GM19467 (cell line): ENCODE data around the gene KRT17.
"Not testable (repeated sequence)": the region's sequence is repeated elsewhere in the genome, so short reads cannot be mapped to it uniquely, and the experiment has no call there.

Experiments used
- ATAC-seq: cut with Tn5 transposase; IDR thresholded peaks from one replicate; pipeline ENCODE4 v1.9.1; 2021; ENCODE audit warnings: mild to moderate bottlenecking, moderate library complexity; ENCODE audit not compliant: unreplicated experiment

KRT17 gene

DNA sequence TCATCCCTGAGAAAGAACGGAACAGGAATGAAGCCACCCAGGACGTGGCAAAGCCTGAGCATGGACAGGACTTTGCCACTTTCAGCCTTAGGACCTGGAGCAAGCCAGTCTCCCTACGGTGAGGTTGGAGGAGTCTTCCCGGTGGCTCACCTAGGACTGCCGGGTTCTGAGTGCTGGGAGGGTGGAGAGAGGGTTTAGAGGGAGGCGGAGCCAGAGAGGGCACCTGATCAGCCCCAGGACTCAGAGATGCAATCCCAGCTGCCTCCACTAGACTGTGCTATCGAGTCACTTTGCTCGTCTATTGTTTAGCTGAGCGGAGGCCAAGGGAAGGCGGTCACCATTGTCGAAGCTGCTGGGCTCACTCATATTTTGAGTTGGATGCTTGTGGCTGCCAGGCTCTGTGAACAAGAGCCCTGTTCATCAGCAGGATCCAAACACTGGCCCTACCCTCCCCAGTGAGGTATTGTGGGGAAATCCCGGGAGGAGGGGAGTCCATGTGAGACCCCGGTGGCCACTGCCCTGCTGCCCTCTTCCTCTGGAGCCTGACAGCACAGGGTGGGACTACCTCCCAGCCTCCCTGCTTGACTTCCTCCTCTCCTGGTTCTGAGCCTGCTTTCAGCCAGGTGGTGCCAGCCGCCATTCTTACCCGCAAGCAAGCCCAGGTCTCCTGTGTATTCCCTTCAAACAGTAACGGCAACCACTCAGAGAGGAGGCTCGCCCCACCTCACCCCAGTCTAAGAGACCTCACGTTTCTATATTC lies 44.7 kb downstream of the KRT17 start:
- no peak for ATAC-seq

DNA sequence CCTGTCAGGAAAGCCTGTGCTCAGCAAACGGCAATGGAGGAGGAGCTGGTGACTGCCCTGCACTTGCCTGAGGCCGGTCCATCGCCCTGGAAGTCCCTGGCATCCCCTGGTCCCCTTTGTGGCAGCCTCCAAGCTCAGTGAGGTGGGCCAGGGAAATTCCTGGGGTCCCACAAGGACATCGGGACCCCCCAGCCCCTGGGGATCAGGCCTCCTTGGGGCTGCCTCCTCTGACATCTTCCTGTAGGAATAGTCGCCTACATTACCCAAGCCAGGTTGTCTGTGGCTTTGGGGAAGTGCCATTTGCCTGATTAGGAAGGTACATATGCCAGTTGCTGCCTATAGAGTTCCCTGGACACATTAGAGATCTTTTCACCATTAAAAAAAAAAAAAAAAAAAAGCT lies 45.4 kb downstream of the KRT17 start:
- no peak for ATAC-seq

DNA sequence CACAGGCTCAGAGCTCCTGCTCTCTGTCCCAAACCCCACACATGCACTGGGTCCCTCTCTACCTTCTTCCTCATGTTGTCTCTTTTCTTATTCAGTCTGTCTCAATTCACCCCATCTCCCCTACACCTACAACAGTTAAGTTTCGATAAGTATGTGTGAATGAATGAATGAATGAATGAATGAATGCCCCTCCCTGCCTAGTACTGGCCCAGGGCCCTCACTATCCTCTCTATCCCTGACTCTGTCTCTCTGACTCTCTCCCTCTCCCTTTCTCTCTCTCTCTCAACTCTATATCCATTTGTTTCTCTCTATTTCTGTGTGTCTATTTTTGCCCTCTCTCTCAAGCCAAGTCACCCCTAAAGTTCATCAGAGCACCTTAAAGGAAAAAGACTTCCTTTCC lies 45.8 kb downstream of the KRT17 start:
- no peak for ATAC-seq

DNA sequence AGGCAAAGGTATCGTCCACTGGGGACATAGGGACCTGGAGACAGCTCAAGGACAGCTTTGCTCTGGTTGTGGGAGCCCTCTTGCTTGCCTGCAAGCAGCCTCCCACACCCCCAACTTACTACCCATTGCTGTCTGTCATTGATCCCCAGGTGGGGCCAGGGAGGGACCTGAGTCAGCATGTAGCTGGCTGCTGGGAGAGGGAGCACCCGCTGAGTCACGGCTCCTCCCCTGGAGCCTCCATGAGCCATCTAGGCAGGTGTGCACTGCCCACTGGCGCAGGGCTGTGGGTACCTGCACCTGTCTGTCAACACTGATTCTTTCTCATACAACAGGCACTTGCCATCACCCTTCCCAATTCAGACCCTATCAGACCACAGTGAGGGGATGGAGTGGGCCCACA lies 47.6 kb downstream of the KRT17 start:
- ATAC-seq, result not testable (repeated sequence)

DNA sequence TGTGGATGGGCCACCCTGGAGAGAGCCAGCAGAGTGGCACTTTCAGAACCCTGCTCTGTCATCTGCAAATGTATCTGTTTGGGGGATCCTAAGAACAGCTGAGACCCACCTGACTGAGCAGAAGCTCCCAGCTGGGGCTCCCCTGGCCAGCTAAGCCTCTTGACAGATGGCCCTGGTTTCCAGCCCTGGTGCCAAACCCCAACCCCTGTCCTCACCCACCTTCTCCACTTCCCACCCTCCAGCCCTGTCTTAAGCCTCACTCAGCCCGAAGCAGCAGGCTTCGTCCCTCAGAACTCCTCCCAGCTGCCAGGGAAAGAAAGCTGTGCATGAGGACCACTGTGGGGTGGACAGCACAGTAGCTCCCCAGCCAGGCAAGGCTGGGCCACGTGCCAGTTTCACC lies 49.0 kb downstream of the KRT17 start:
- ATAC-seq, result no peak

DNA sequence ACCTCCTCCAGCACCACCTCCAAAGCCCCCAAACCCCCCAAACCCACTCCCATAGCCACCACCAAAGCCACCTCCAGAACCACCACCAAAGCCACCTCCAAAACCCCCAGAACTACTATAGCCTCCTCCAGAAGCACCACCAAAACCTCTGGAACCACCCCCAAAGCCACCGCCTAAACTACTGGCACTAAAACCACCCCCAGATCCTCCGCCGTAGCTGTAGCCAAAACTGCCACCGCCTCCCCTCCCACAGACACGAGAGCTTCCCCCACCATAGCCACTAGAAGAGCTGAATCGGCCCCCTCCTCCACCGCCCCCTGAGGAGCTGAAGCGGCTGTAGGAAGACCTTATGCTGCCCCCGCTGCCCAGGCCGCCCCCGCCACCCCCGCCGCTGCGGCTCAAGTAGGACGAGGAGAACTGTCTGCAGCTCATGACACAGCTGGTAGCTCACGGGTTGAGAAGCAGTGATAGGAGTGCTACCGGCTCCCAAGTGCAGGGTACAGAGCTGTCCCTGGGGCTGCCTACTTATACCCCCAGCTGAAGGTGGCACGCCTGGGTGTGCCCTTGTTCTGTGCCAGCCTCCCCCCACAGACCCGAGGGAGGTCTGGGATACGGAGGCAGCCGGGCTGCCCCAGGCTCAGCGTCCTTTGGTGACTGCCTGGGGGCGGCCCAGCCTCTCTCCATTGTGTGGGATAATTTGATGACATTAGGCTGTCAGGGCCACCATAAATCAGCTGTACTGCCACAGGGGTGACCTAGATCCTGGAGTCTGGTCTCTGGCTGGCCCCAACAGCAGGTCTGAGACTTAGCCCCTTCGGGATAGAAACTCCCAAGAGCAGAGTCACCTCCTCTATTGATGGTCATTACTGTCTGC lies 52.6 kb downstream of the KRT17 start, which contains the start of gene KRT9:
KRT9 (minus strand) TSS at position 499 of the 874 bp plus-strand sequence; CDS start at position 432, 67 bp downstream.
- no peak for ATAC-seq
